Measurements from ENCODE around the gene OR56B1.

Gene OR56B1

DNA sequence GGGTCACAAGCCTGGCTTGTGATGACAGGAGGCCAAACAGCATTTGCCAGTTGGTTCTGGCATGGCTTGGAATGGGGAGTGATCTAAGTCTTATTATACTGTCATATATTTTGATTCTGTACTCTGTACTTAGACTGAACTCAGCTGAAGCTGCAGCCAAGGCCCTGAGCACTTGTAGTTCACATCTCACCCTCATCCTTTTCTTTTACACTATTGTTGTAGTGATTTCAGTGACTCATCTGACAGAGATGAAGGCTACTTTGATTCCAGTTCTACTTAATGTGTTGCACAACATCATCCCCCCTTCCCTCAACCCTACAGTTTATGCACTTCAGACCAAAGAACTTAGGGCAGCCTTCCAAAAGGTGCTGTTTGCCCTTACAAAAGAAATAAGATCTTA lies 843 bp downstream of the OR56B1 start:
- DNase-seq: no peak

DNA sequence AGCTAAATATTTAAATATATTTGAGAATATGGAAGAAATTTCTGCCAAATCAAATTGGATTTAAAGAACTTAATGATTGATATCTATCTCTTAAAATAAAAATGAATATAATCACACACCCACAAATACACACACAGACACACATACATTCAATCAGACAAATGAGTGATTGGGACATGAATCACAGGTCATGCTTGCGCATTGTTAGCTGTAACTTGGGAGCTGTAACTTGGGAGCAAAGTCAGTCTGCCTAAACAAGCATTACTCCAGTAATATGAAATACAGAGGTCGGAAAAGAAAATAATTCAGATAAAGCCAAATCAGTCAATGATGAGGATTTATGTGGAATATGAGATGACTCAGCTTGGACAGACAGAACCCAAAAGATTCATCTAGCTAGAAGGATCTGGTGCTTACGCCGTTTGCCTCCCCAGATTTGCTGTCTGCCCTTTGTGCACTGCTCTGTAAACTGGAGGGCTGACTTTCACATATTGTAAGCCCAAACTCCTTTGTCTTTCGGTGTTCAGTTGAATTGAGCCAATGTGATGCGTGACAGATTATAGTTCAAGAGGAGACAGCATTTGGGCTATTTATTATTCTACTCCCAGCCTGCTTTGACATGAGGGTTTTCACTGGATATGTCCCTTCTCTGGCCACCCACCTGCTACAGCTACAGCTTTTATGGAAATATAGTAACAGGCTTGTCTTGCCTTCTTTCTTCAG lies 1.6 kb downstream of the OR56B1 start:
- no peak for DNase-seq

DNA sequence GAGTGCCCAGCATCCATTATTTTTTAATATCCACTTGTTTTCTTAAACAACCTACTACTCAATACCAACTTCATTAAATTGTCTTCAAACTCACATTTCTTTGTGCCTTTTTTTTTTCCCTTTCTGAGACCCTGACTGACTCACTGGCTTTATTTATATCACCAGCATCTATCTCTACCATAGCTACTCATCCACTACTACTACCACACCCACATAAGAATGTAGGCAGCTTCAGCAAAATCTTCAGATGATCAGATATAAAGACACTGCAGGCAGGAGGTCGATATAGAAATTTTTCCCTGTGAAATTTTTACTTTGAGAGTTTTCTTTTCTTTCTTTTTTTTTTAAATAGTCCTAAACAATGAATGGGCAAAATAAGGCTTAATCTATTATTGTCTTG lies 2.2 kb downstream of the OR56B1 start:
- DNase-seq: no peak

DNA sequence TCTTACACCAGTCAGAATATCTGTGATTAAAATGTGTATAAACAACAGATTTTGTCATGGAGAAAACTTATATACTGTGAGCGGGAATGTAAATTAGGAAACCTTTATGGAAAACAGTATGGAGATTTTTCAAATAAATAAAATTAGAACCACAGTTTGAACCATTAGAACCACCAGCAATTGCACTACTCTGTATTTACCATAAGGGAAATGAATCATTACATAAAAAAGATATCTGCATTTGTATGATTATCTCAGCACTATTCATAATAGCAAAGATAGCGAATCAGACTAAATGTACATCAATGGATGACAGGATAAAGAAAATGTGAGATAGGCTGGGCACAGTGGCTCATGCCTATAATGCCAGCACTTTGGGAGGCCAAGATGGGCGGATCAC lies 10.4 kb downstream of the OR56B1 start:
- DNase-seq: no peak

DNA sequence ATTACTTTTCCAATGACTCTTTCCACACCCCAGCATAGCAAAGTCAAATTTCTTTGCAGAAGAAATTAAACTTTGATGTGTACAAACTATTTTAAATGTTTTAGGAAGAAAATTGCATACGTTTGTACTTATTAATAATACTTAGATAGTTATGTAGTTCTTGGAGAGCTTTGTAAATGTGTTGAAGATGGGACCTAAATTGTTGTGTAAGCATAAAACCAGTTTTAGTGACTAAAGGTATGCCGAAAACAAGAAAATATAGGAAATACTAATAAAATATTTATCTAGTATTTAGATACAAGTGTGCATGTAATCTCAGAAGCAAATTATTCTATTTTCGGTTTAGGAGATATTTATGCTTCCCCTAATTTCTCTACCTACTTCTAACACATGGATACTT lies 13.6 kb downstream of the OR56B1 start:
- no peak for DNase-seq

DNA sequence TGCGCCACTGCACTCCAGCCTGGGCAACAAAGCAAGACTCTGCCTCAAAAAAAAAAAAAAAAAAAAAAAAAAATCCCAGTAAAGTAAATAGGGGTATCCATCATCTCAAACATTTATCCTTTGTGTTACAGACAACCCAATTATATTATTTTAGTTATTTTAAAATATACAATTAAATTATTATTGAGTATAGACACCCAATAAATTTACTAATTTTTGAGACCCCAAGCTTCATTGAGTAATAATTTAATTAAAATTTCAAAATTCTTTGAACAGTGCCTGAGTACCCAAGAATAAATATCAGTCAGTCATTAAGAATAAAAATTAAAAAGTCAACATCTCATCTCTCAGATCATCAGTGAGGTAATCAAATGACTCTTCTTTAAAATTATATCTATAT lies 17.7 kb downstream of the OR56B1 start, which contains the start of gene OR52N4:
Gene OR52N4, plus strand, starts transcription at position 301 of the 400 bp plus-strand sequence. CDS start 498 bp downstream, outside the sequence.
- DNase-seq: no peak

DNA sequence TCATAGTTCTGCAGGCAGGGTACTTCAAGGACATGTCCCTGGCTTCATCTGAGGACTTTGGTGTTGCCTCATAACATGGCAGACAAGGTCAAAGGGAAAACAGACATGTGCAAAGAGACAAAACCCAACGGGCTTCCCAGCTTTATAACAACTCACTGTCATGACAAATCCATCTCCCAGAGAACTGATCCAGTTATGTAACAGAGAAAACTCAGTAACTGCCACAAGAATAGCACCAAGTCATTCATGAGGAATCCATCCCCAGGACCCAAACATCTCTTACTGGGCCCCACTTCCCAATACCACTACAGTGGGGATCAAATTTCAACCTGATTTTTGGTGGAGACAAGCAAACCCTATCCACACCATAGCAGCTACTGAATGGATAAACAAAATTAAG lies 30.8 kb downstream of the OR56B1 start:
- DNase-seq: no peak

DNA sequence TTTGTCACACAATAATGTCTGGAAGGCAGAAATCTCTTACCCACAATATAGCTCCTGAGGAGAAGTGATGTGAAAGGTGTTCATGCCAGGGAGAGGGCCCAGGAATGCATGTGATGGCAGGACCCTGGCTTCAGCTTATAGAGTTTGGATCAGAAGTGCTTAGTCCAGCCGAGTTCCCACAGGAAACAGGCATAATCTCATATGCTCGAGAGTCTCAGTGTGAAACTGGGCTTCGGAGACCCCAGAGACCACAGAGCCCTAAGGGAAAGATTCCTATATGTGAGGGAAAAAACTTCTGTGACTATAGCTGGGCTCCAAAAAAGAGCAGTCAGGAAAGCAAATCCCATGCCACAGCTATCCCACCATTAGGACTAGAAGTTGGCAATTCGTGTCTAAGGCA lies 47.0 kb downstream of the OR56B1 start, which contains the start of gene OR52N5:
Gene OR52N5, minus strand, starts transcription at position 101 of the 400 bp plus-strand sequence. CDS start 4,721 bp downstream, outside the sequence.
- DNase-seq: no peak
